ENCODE data around the gene TMEM43.
A peak's percentile ranks its signal among the peaks of the same experiment; 100 is the strongest.

TMEM43 gene

GRCh38 chr3:14175383-14176037, 50.7 kb downstream of the TMEM43 start:
- DNase-seq (ENCODE audit: low read depth) = peak; percentile 29
- no peak for TF ChIP-seq CTCF (conservative IDR thresholded peaks at IDR 0.05; ENCODE audit: control insufficient read depth, insufficient read depth, low read depth, low read length)
- no peak overlapping the region for H3K4me3 ChIP-seq (ENCODE audit: control insufficient read depth, low read depth, low read length)

- no peak for TF ChIP-seq CTCF (conservative IDR thresholded peaks at IDR 0.05; ENCODE audit: control insufficient read depth, insufficient read depth, low read depth, low read length)
- H3K4me3 ChIP-seq (ENCODE audit: control insufficient read depth, low read depth, low read length) = peak overlapping the region; percentile 89
- DNase-seq (ENCODE audit: low read depth) = peak; percentile 42
Measured at GRCh38 chr3:14177580-14178246, 52.9 kb downstream of the TMEM43 start.

- DNase-seq (ENCODE audit: low read depth) = peak; percentile 99
- H3K4me3 ChIP-seq (ENCODE audit: control insufficient read depth, low read depth, low read length) = peak within 1 kb of the TSS; percentile 89
- TF ChIP-seq CTCF (conservative IDR thresholded peaks at IDR 0.05; ENCODE audit: control insufficient read depth, insufficient read depth, low read depth, low read length) = no peak
Measured at GRCh38 chr3:14178247-14179113, 53.6 kb downstream of the TMEM43 start, which contains the start of the genes LSM3 and XPC. Gene LSM3, plus strand, starts transcription at chr3:14178817. Its CDS starts 44 bp downstream, at chr3:14178861. Gene XPC, minus strand, starts transcription at chr3:14178601. Its CDS starts 33 bp downstream, at chr3:14178568.

- no peak for DNase-seq (ENCODE audit: low read depth)
- H3K4me3 ChIP-seq (ENCODE audit: control insufficient read depth, low read depth, low read length) = peak overlapping the region; percentile 89
- TF ChIP-seq CTCF (conservative IDR thresholded peaks at IDR 0.05; ENCODE audit: control insufficient read depth, insufficient read depth, low read depth, low read length) = no peak
Measured at GRCh38 chr3:14179114-14179465, 54.2 kb downstream of the TMEM43 start.

GRCh38 chr3:14179795-14180194, 54.9 kb downstream of the TMEM43 start:
- TF ChIP-seq CTCF (conservative IDR thresholded peaks at IDR 0.05; ENCODE audit: control insufficient read depth, insufficient read depth, low read depth, low read length) = no peak
- no peak overlapping the region for H3K4me3 ChIP-seq (ENCODE audit: control insufficient read depth, low read depth, low read length)
- DNase-seq (ENCODE audit: low read depth) = no peak

- no peak for TF ChIP-seq CTCF (conservative IDR thresholded peaks at IDR 0.05; ENCODE audit: control insufficient read depth, insufficient read depth, low read depth, low read length)
- no peak for DNase-seq (ENCODE audit: low read depth)
- no peak overlapping the region for H3K4me3 ChIP-seq (ENCODE audit: control insufficient read depth, low read depth, low read length)
Measured at GRCh38 chr3:14181253-14181652, 56.4 kb downstream of the TMEM43 start.

Data from fibroblast of mammary gland (primary cell).